Mesenchymal stem cell (in vitro differentiated cells and primary cell): ENCODE measurements around the gene MAPK9.

Experiments
- DNase-seq: peaks from one replicate; pipeline ENCODE4 v3.0.0-alpha.2; 2013
- H2AFZ ChIP-seq: one replicate; pipeline ENCODE4 v1.6.1; 2013; ENCODE audit warnings: low read depth, mild to moderate bottlenecking, control low read depth, inconsistent platforms, low read length, moderate library complexity
- H2AK5ac ChIP-seq: 2 replicates; pipeline ENCODE4 v1.6.1; 2013; ENCODE audit warnings: low read length, moderate library complexity, mild to moderate bottlenecking, inconsistent platforms; ENCODE audit not compliant: severe bottlenecking
- H2BK120ac ChIP-seq: one replicate; pipeline ENCODE4 v1.6.1; 2013; ENCODE audit warnings: low read depth, mild to moderate bottlenecking, inconsistent platforms, low read length, moderate library complexity
- H2BK12ac ChIP-seq, 2 experiments: one replicate each; pipeline ENCODE4 v1.6.1; 2013; ENCODE audit warnings: inconsistent platforms in 2 of 2, low read length in 2 of 2, mild to moderate bottlenecking in 2 of 2, moderate library complexity in 2 of 2, control low read depth in 1 of 2
- H2BK15ac ChIP-seq: one replicate; pipeline ENCODE4 v1.6.1; 2013; ENCODE audit warnings: mild to moderate bottlenecking, low read depth, inconsistent platforms; ENCODE audit not compliant: poor library complexity, severe bottlenecking
- H2BK5ac ChIP-seq: 2 replicates; pipeline ENCODE4 v1.6.1; 2013; ENCODE audit warnings: low read depth, mild to moderate bottlenecking, low read length, control low read depth, inconsistent platforms; ENCODE audit not compliant: poor library complexity, severe bottlenecking
- H3K14ac ChIP-seq, 2 experiments: one replicate each; pipeline ENCODE4 v1.6.1; 2013; ENCODE audit warnings: inconsistent platforms in 2 of 2, low read length in 2 of 2, control low read depth in 1 of 2, mild to moderate bottlenecking in 1 of 2, moderate library complexity in 1 of 2
- H3K18ac ChIP-seq, 2 experiments: one replicate each; pipeline ENCODE4 v1.6.1; 2013; ENCODE audit warnings: inconsistent platforms in 2 of 2, low read length in 2 of 2, control low read depth in 1 of 2, low read depth in 1 of 2, mild to moderate bottlenecking in 1 of 2
- H3K23ac ChIP-seq, 2 experiments: one replicate each; pipeline ENCODE4 v1.6.1; 2013; ENCODE audit warnings: inconsistent platforms in 2 of 2, low read length in 2 of 2, mild to moderate bottlenecking in 2 of 2, moderate library complexity in 2 of 2, control low read depth in 1 of 2
- H3K27ac ChIP-seq: 2 replicates; pipeline ENCODE4 v1.5.1; 2013; ENCODE audit warnings: mild to moderate bottlenecking, moderate library complexity, low read length, control low read depth, inconsistent platforms; ENCODE audit not compliant: poor library complexity, severe bottlenecking
- H3K27me3 ChIP-seq, 2 experiments: 2 replicates each; pipeline versions ENCODE4 v1.6.1 to v1.7.0; 2013; ENCODE audit warnings: low read length in 2 of 2, mild to moderate bottlenecking in 2 of 2, moderate library complexity in 2 of 2, control low read depth in 1 of 2, inconsistent platforms in 1 of 2; ENCODE audit not compliant: control insufficient read depth in 1 of 2, insufficient read depth in 1 of 2
- H3K36me3 ChIP-seq, 2 experiments: 2 replicates each; pipeline versions ENCODE4 v1.6.1 to v1.7.0; 2013; ENCODE audit warnings: low read length in 2 of 2, control low read depth in 1 of 2, inconsistent platforms in 1 of 2, low read depth in 1 of 2, mild to moderate bottlenecking in 1 of 2; ENCODE audit not compliant: insufficient read depth in 2 of 2, control insufficient read depth in 1 of 2
- H3K4ac ChIP-seq, 2 experiments: one replicate each; pipeline ENCODE4 v1.6.1; 2013; ENCODE audit warnings: inconsistent platforms in 2 of 2, low read length in 2 of 2, mild to moderate bottlenecking in 2 of 2, moderate library complexity in 2 of 2, control low read depth in 1 of 2, low read depth in 1 of 2
- H3K4me1 ChIP-seq: 2 replicates; pipeline ENCODE4 v1.6.1; 2013; ENCODE audit warnings: low read depth, low read length, control low read depth; ENCODE audit not compliant: control insufficient read depth, insufficient read depth
- H3K4me2 ChIP-seq: 2 replicates; pipeline ENCODE4 v1.6.1; 2013; ENCODE audit warnings: low read length, mild to moderate bottlenecking, inconsistent platforms; ENCODE audit not compliant: poor library complexity, severe bottlenecking
- H3K4me3 ChIP-seq, 2 experiments: 2 replicates each; pipeline versions ENCODE4 v1.5.1 to v1.7.0; 2013; ENCODE audit warnings: low read length in 2 of 2, mild to moderate bottlenecking in 2 of 2, control low read depth in 1 of 2, low read depth in 1 of 2; ENCODE audit not compliant: insufficient read depth in 1 of 2
- H3K79me1 ChIP-seq: replicated peaks from 2 replicates; pipeline ENCODE4 v1.6.1; 2013; ENCODE audit warnings: mild to moderate bottlenecking, control low read depth, low read length, inconsistent platforms; ENCODE audit not compliant: poor library complexity, severe bottlenecking
- H3K9ac ChIP-seq: 2 replicates; pipeline ENCODE4 v1.7.0; 2013; ENCODE audit warnings: mild to moderate bottlenecking, low read length, moderate library complexity
- H3K9me3 ChIP-seq: 2 replicates; pipeline ENCODE4 v1.7.0; 2013; ENCODE audit warnings: mild to moderate bottlenecking, low read length; ENCODE audit not compliant: control insufficient read depth
- H4K8ac ChIP-seq: one replicate; pipeline ENCODE4 v1.6.1; 2013; ENCODE audit warnings: inconsistent platforms, mild to moderate bottlenecking, low read length, moderate library complexity
- H4K91ac ChIP-seq: one replicate; pipeline ENCODE4 v1.6.1; 2013; ENCODE audit warnings: mild to moderate bottlenecking, low read length, inconsistent platforms
- WGBS: methylation state at CpG from one replicate; pipeline ENCODE4 v1.1.7; 2013; ENCODE audit warnings: mixed read lengths; 5-methylcytosine and 5-hydroxymethylcytosine counted together

MAPK9 gene

GRCh38 chr5:180294411-180294810, 2.5 kb upstream of the MAPK9 start:
- no peak overlapping the region for H2BK15ac ChIP-seq
- H3K4me3 ChIP-seq: no peak overlapping the region
- no peak overlapping the region for H3K9ac ChIP-seq
- H3K4ac ChIP-seq: no peak overlapping the region
- H2AK5ac ChIP-seq: no peak overlapping the region
- peaks cover 0 to under 1% of the 10 kb centered on the region in 2 experiments for H3K36me3 ChIP-seq
- H3K27ac ChIP-seq: no peak overlapping the region
- H2AFZ ChIP-seq: no peak overlapping the region
- no peaks in the 10 kb centered on the region for H3K9me3 ChIP-seq
- no peak overlapping the region for H4K91ac ChIP-seq
- H2BK120ac ChIP-seq: no peak overlapping the region
- no peak overlapping the region for H2BK12ac ChIP-seq
- H2BK5ac ChIP-seq: no peak overlapping the region
- no peak for DNase-seq
- 95% methylated on average over 7 of the region's 7 CpGs for WGBS
- no peak overlapping the region for H3K4me2 ChIP-seq
- no peaks in the 10 kb centered on the region for H3K27me3 ChIP-seq
- H3K14ac ChIP-seq: no peak overlapping the region
- no peak overlapping the region for H3K23ac ChIP-seq
- H3K4me1 ChIP-seq: peaks cover 13% of the 10 kb centered on the region
- H3K79me1 ChIP-seq: peaks cover 18% of the 10 kb centered on the region
- H4K8ac ChIP-seq: no peak overlapping the region
- H3K18ac ChIP-seq: no peak overlapping the region

DNA sequence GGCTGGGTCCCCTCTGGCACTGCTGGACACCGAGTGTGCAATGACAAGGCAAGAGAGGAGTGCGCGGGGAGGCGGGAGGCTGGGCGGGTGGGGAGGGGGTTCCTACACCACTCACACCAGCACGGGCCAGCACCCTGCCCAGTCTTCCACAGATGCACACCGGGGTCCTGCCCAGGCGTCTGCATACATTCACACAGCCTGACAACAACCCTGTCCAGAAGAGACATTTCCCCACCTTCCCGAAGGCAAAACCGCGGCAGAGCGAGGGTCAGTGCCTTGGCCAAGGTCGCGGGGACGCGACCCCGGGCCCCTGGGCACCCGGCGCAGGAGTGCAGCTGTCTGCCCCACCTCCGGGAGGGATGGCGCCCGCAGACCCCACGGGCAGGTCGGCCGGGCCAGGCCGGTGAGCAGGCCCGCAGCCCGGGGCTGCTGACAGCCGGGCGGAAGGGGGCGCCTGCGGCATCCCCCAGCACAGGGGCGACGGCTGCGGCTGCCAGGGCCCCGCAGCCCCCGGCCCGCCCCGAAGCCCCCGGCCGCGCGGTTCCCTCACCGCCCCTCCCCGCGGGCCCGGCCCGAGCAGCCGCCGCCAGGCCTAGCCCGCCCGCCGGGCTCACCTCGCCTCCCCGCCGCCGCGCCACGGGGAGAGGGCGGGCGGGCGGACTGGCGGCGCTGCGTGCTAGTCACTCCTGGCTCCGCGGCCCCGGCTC, 496 bp downstream of the MAPK9 start:
- Histone ChIP-seq H3K4me1 (peaks cover 13% of the 10 kb centered on the region), H3K79me1 (peaks cover 23% of the 10 kb centered on the region), H3K4me2 (peak overlapping the region; percentile 84), H3K9ac (peak overlapping the region; percentile 87), H3K4ac (no peak overlapping the region), H2AK5ac (no peak overlapping the region), H3K23ac (no peak overlapping the region), H3K18ac (peak overlapping the region in 1 of 2 experiments; percentile 92), H2BK120ac (peak overlapping the region; percentile 21), H2BK5ac (no peak overlapping the region), H2AFZ (no peak overlapping the region), H2BK12ac (peak overlapping the region in 1 of 2 experiments; percentile 19), H4K8ac (no peak overlapping the region), H3K36me3 (peaks cover 0 to 6% of the 10 kb centered on the region in 2 experiments), H3K9me3 (no peaks in the 10 kb centered on the region), H4K91ac (no peak overlapping the region), H3K14ac (no peak overlapping the region), H2BK15ac (peak overlapping the region; percentile 48), H3K27me3 (no peaks in the 10 kb centered on the region), H3K4me3 (peak overlapping the region; percentile 84 to 93), H3K27ac (no peak overlapping the region)
- WGBS: 0% methylated on average over 25 of the region's 68 CpGs
- DNase-seq: peak; percentile 33

DNA sequence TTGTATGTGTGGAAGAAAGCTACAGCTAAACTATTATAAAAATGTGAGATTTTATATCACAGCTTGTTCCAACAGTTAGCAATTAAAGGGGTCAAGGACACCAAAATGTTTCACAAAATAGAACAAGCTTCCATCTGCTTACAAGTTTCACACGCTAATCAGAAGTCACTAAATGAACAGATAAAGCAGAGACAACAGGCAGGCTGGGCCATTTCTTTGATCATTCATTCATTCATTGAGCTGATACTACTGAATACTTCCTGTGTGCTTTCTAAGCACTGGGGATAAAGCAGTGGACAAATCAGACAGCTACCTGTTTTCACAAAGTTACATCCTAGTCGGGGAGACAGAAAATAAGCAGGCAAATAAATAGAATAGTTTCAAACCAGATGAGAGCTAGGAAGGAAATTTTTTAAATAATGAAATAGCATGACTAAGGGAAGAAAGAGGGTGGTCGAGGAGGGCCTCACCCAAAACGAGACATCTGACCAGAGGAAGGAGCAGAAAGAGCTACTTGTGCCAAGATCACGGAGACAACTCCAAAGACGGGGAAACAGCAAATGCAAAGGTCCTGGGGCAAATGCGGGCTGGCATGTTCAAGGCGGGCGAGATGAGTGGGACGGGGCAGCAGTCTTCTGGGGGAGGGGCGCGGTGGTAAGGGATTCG, 1.2 kb downstream of the MAPK9 start:
- no peak overlapping the region for H2AFZ ChIP-seq
- H3K9me3 ChIP-seq: no peaks in the 10 kb centered on the region
- H3K27me3 ChIP-seq: no peaks in the 10 kb centered on the region
- H3K4me2 ChIP-seq: peak overlapping the region; percentile 84
- no peak overlapping the region for H4K8ac ChIP-seq
- H3K9ac ChIP-seq: peak overlapping the region; percentile 87
- 31% methylated on average over 12 of the region's 13 CpGs for WGBS
- no peak overlapping the region for H3K4ac ChIP-seq
- H2BK120ac ChIP-seq: no peak overlapping the region
- no peak for DNase-seq
- no peak overlapping the region for H2BK15ac ChIP-seq
- H4K91ac ChIP-seq: no peak overlapping the region
- H2AK5ac ChIP-seq: no peak overlapping the region
- no peak overlapping the region for H3K27ac ChIP-seq
- H3K23ac ChIP-seq: no peak overlapping the region
- H3K4me1 ChIP-seq: peaks cover 13% of the 10 kb centered on the region
- H3K14ac ChIP-seq: no peak overlapping the region
- no peak overlapping the region for H2BK12ac ChIP-seq
- H3K4me3 ChIP-seq: peak overlapping the region; percentile 84 to 93
- H3K18ac ChIP-seq: no peak overlapping the region
- peaks cover 0 to 7% of the 10 kb centered on the region in 2 experiments for H3K36me3 ChIP-seq
- H3K79me1 ChIP-seq: peaks cover 23% of the 10 kb centered on the region
- no peak overlapping the region for H2BK5ac ChIP-seq

GRCh38 chr5:180289966-180290365, 1.9 kb downstream of the MAPK9 start:
- Histone ChIP-seq H3K23ac (peak overlapping the region in 1 of 2 experiments; percentile 27), H3K4me2 (no peak overlapping the region), H3K9ac (no peak overlapping the region), H3K79me1 (peaks cover 26% of the 10 kb centered on the region), H3K4me3 (no peak overlapping the region), H2AK5ac (no peak overlapping the region), H3K4ac (no peak overlapping the region), H2BK12ac (no peak overlapping the region), H3K27me3 (no peaks in the 10 kb centered on the region), H2AFZ (no peak overlapping the region), H3K4me1 (peaks cover 13% of the 10 kb centered on the region), H2BK5ac (no peak overlapping the region), H2BK15ac (no peak overlapping the region), H3K14ac (no peak overlapping the region), H4K91ac (no peak overlapping the region), H3K27ac (no peak overlapping the region), H2BK120ac (no peak overlapping the region), H4K8ac (no peak overlapping the region), H3K9me3 (no peaks in the 10 kb centered on the region), H3K18ac (no peak overlapping the region), H3K36me3 (peaks cover 0 to 12% of the 10 kb centered on the region in 2 experiments)
- DNase-seq: no peak
- 96% methylated on average over 5 of the region's 5 CpGs for WGBS
